DMS153 treated with DMSO at 0.1 percent for 48 hours (cell line): ENCODE results near the gene NFATC3.

ENCODE experiments used
- DNase-seq: peaks from one replicate; lab custom pipeline; 2025; ENCODE audit not compliant: unreplicated experiment; lab: John Stamatoyannopoulos, UW

NFATC3 gene

DNA sequence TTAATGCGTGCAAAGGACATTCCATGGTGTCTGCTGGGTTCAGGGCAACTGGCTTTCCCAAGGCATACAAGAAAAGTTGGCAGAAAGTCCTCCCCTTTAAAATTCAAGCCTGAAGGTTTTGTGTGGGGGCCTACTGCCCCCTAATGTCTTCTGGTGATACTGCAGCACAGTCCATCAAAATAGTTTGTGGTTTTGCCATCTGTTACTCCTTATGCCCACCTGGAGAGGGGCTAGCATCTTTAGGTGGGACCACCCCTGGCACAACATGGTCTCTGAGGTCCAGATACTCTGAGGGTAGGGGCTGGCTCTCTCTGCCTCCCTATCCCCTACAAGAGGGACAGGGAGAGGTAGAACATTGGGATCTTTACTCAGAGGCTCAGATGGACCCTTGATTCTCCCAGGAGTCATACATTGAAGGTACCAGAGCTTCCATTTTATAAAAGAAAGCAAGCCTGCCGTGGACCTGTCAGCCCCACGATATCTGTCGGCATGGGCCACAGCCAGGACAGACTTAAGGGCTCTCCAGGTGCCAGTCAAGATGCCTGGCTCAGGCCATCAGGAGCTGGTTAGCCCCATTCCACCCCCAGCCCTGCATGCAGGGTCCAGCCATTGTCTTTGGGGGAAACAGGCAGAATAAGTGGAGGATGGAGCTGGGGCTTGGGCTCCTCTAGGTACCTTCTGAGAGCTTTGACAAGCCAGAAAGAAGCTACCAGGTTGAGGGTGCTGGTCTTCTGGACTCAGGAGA is 144.4 kb downstream of the NFATC3 start:
- DNase-seq, result peak; percentile 18

- DNase-seq, result no peak
Measured at GRCh38 chr16:68230176-68230571, 145.0 kb downstream of the NFATC3 start.

DNA sequence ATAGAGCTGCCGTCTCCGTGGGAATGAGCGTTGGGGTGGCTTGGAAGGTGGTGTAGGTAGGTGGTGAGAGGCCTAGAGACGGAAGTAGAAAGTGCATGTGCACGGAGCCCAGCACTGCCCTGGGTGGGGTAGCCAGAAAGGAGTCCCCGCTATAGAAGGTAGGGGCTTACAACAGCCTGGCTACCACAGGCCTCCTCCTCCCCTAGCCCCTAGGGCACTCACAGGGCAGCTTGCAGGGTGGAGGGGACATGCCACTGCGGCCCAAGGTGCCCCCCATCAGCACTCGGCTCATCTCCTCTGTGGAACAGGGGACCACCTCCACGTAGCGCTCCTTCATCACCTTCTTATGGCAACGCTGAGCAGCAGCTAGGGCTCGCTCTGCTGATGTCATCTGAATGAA is 145.8 kb downstream of the NFATC3 start:
- DNase-seq, result no peak

- no peak for DNase-seq
Measured at GRCh38 chr16:68231384-68232136, 146.4 kb downstream of the NFATC3 start.

GRCh38 chr16:68232335-68232734 is 147.2 kb downstream of the NFATC3 start:
- no peak for DNase-seq

- DNase-seq, result no peak
Measured at GRCh38 chr16:68233085-68233834, 148.1 kb downstream of the NFATC3 start.

DNA sequence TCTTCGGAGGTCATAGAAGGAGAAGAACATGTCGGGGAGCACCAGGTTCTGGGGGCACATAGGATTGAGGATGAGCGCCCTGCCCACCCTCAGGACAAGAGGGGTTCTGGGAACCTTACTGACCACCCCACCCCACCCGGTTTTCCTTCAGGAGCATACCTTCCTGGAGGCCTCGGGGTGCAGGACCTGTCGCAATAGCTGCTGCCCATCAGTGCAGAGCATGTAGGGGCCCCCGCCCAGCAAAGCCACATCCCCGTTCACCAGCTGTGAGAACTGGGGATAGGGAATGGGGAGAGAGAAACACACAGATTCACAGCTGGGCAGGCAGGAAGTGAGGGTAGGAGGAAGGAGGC is 148.6 kb downstream of the NFATC3 start:
- no peak for DNase-seq

DNA sequence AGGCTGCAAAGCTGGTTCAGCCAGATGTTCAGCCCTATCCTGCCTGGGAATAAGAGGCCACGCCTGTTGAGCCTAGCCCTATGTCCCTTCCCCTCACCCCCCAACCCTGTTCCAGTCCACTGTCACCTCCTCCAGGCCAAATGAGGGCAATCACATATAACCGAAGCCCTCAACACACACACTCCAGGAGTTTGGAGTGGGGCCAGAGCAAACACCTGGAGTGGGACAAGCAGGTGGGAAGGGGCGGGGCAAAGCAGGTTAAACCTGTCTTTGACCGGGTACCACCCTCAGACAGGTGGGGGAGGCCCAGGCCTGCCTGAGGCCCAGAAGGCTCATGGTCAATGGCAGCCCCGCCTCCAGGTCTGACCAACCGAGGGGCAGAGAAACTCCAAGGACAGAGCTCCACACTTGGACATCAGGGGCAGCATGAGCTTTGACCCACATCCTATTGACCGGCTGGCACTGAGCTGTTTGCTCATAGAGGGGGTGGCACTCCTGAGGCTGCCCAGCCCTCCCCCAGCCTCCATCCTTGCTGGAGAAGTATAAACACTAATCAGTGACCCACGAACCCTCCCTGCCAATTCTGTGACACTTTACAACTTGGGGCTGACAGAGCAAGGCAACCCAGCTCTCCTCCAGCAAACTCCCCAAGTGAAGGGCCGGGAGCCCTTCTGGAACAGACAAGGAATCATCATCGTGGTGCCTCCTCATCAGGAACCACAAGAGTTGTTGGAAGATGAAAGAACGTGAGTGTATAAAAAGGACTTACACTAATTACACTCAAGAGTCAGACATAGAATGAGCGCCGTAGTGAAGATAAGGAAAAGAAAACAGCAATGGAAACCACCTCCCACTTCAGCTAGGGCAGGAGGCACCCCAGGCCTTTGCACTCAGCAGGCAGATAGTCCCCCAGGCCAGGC is 149.3 kb downstream of the NFATC3 start:
- peak; percentile 92 for DNase-seq

DNA sequence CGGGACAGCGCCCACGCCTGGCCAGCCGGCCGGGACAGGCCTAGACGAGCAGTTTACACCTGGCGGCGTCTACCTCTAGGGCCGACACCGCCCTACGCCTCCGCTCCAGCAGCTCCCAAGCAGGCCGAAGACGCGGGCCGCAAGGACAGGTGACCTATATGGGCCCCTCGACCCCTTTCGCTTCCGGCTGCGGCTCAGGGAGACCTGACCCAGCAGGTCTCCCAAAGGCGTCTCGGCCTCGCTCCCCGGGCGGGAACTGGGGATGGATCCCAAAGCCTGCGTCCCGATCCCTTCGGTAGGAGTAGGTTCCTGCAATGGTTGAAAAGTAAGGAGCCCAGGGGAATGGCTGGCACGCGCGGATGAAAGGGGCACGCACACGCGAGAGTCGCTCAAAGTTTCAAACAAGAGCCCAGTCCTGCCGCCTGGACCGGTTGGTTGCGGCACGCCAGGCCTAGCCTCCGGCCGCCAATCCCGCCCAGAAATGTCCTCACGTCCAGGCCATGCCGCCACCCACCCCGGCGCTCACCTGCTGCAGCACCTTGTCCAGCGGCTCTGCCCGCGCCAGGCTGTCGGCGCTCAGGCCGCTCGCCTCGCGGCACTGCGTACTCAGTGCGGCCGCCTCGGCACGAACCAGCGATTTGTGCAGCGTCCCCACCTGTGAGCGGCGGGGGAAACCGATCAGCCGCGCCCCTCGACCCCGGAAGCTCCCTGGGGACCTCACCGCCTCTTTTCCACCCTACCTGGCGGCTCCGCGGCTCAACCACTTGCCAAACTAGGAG is 150.1 kb downstream of the NFATC3 start:
- DNase-seq, result peak; percentile 50

DNA sequence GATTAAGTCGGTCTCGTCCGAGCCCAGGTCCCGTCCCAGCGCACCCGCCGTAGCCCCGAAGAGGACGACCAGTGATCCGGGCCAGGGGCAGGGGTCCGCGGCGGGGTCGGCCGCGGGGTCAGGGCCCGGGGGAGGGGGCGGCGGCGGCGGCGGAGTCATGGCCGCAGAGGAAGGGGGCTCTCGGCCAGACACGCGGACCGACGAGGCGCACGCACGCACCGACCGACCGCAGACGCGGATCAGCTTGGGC is 150.6 kb downstream of the NFATC3 start, which contains the start of gene ESRP2:
ESRP2 (minus strand) TSS at position 241 of the 250 bp plus-strand sequence; CDS start at position 159, 82 bp downstream.
- no peak for DNase-seq

GRCh38 chr16:68236137-68236825 is 151.1 kb downstream of the NFATC3 start:
- DNase-seq, result peak; percentile 66

GRCh38 chr16:68236826-68237242 is 151.7 kb downstream of the NFATC3 start:
- no peak for DNase-seq

DNA sequence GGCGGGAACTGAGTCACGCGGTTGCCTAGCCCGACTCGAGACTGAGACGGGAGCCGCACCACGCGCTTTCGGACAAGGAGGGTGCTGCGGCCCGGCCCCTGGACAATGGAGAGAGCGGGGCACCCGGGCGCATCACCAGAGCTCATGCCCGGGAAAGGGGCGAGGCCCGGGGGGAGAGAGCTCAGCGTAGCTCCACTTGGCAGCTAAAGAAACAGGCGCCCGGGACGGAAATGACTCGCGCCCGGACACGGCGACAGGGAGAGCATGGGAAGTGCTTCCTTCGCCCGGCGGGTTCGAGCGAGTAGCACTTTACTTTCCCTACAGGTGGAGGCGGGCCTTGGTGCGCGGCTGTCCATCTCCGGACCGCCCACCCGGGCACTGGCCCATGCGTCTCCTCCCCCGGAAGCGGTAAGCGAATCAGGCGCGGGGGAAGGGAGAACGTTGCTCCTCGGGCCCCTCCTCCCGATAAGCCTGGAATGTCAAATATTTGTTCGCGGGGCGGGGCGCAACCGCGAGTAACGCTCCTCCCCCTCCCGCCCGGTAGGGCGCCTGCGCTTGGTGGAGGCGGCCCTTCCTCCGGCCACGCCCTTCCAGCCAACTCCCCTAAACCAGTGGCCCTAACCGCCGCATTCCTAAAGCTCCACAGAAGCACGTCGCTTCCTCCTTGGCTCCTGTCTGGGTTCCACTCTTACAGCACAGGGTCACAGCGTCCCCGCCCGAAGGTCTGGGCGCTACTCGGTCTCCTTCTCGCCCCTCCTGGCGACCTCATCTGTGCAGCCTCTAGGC is 152.3 kb downstream of the NFATC3 start:
- peak; percentile 98 for DNase-seq

DNA sequence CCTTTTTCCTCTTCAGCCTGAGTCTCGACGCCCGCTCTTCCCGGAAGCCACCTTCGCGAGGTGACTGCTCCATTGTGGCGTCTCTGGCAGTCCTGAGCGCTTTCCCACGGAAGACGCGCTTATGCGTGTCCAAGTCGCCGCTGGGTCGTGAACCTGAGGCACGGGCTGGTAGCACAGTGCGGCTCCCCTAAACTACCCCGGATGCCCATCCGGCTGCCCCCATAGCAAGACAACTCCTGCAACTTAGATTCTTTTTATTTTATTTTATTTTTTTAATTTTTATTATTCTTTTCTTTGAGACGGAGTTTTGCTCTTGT is 152.8 kb downstream of the NFATC3 start:
- DNase-seq, result no peak

GRCh38 chr16:68242085-68242484 is 156.9 kb downstream of the NFATC3 start:
- DNase-seq, result no peak

- DNase-seq, result no peak
Measured at GRCh38 chr16:68242926-68243858, 158.0 kb downstream of the NFATC3 start.

DNA sequence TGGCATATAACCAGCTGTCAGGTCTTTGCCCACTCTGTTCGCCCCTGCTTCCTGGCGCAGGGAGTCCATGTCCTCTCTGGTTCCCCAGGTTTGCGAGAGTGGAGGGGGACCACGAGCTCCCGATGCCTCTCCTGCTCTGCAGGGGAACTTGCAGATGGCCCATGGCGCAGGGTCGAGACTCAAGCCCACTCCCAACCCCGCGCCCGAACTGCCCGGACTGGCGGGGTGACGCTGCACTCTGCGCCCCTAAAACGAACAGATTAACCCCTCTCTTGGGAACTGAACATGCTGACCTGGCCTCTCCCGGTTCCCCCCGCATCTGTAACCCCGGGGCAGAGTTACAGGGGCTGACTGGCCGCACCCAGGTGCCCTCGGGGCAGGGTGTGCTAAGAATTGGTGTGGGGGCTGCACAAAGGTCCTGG is 159.3 kb downstream of the NFATC3 start:
- DNase-seq, result no peak
